Activated CD4-positive, CD25-positive, alpha-beta regulatory T cell treated with anti-CD3 and anti-CD28 coated beads, Interleukin-2, amount 50 U/mL, for 24 hours (primary cell): ENCODE data around the gene KANSL1.
"Not testable (repeated sequence)": the region's sequence is repeated elsewhere in the genome, so short reads cannot be mapped to it uniquely, and the experiment has no call there.

Experiments used
- ATAC-seq, 2 donors: fragments of 150-1000 bp; cut with Tn5 transposase; one replicate each; pipeline ENCODE4 v1.10.0; 2021; ENCODE audit warnings: mild to moderate bottlenecking in 1 of 2, moderate library complexity in 1 of 2

Gene KANSL1

GRCh38 chr17:46191322-46192188 lies 1.7 kb downstream of the KANSL1 start:
- no peak for ATAC-seq

- no peak for ATAC-seq
These were observed 2.5 kb downstream of the KANSL1 start for GRCh38 chr17:46190763-46191162.

GRCh38 chr17:46186827-46187235 lies 6.4 kb downstream of the KANSL1 start:
- peak; percentile 66 to 71 for ATAC-seq

- no peak for ATAC-seq
These were observed 8.5 kb downstream of the KANSL1 start for GRCh38 chr17:46184696-46185095.

GRCh38 chr17:46183383-46183782 lies 9.8 kb downstream of the KANSL1 start:
- ATAC-seq: not testable (repeated sequence)

GRCh38 chr17:46182961-46183360 lies 10.3 kb downstream of the KANSL1 start:
- ATAC-seq: no peak

GRCh38 chr17:46181940-46182339 lies 11.3 kb downstream of the KANSL1 start:
- ATAC-seq: no peak

- not testable (repeated sequence) for ATAC-seq
These were observed 11.9 kb downstream of the KANSL1 start for GRCh38 chr17:46181316-46181715.

- ATAC-seq: no peak
These were observed 12.3 kb downstream of the KANSL1 start for GRCh38 chr17:46180892-46181274.

- ATAC-seq: not testable (repeated sequence)
These were observed 12.9 kb downstream of the KANSL1 start for GRCh38 chr17:46180185-46180891.

- peak; percentile 37 to 41 for ATAC-seq
These were observed 13.7 kb downstream of the KANSL1 start for GRCh38 chr17:46179375-46179999.

- ATAC-seq: peak; percentile 59 to 66
These were observed 14.5 kb downstream of the KANSL1 start for GRCh38 chr17:46178550-46179214.

GRCh38 chr17:46176975-46177374 lies 16.3 kb downstream of the KANSL1 start:
- ATAC-seq: no peak

- ATAC-seq: peak; percentile 45 to 65
These were observed 17.3 kb downstream of the KANSL1 start for GRCh38 chr17:46175891-46176290.

- ATAC-seq: no peak
These were observed 20.1 kb downstream of the KANSL1 start for GRCh38 chr17:46173153-46173552.

- peak in 1 of 2 donors; percentile 25 for ATAC-seq
These were observed 21.3 kb downstream of the KANSL1 start for GRCh38 chr17:46171939-46172338.

- ATAC-seq: no peak
These were observed 22.4 kb downstream of the KANSL1 start for GRCh38 chr17:46170639-46171429.

- ATAC-seq: no peak
These were observed 23.2 kb downstream of the KANSL1 start for GRCh38 chr17:46169913-46170638.

GRCh38 chr17:46167826-46168569 lies 25.2 kb downstream of the KANSL1 start:
- no peak for ATAC-seq

GRCh38 chr17:46167267-46167666 lies 26.0 kb downstream of the KANSL1 start:
- ATAC-seq: no peak
